GM23338 (cell line): Measurements from ENCODE around the gene GLOD5.

Experiments
- CREB1 ChIP-seq: fragments of 250-450 bp; sonication (Bioruptor Pico); IDR thresholded peaks from 2 replicates; pipeline ENCODE4 v1.5.0; 2020; ENCODE audit warnings: low read depth, mild to moderate bottlenecking, moderate library complexity
- ETS1 ChIP-seq: IDR thresholded peaks from 2 replicates; pipeline ENCODE4 v1.6.1; 2016; ENCODE audit warnings: antibody characterized with exemption
- EZH2 ChIP-seq: fragments of 200-600 bp; sonication (generic); IDR thresholded peaks from one replicate; pipeline ENCODE4 v1.8.0; 2017; ENCODE audit warnings: antibody characterized with exemption, mild to moderate bottlenecking, low read depth; ENCODE audit not compliant: unreplicated experiment
- EZH2phosphoT487 ChIP-seq: fragments of 200-600 bp; sonication (generic); IDR thresholded peaks from one replicate; pipeline ENCODE4 v1.8.1; 2018; ENCODE audit warnings: antibody characterized with exemption; ENCODE audit not compliant: unreplicated experiment
- JUNB ChIP-seq: IDR thresholded peaks from one replicate; pipeline ENCODE4 v1.6.1; 2016; ENCODE audit warnings: antibody characterized with exemption; ENCODE audit not compliant: unreplicated experiment
- POLR2AphosphoS5 ChIP-seq: IDR thresholded peaks from 2 replicates; pipeline ENCODE4 v1.6.1; 2016; ENCODE audit warnings: antibody characterized with exemption, low read depth
- REST ChIP-seq: IDR thresholded peaks from one replicate; pipeline ENCODE4 v1.6.1; 2018; ENCODE audit warnings: antibody characterized with exemption; ENCODE audit not compliant: unreplicated experiment
- STAT1 ChIP-seq: IDR thresholded peaks from one replicate; pipeline ENCODE4 v1.6.1; 2016; ENCODE audit warnings: antibody characterized with exemption; ENCODE audit not compliant: unreplicated experiment
- ZNF114 ChIP-seq: fragments of 250-450 bp; sonication (Bioruptor Pico); IDR thresholded peaks from 2 replicates; pipeline ENCODE4 v1.5.0; 2020; ENCODE audit warnings: mild to moderate bottlenecking, moderate library complexity
- ZNF331 ChIP-seq: fragments of 250-450 bp; sonication (Bioruptor Pico); IDR thresholded peaks from 2 replicates; pipeline ENCODE4 v1.5.0; 2020; ENCODE audit warnings: low read depth, mild to moderate bottlenecking, moderate library complexity
- ZNF462 ChIP-seq: fragments of 250-450 bp; sonication (Bioruptor Pico); IDR thresholded peaks from 2 replicates; pipeline ENCODE4 v1.5.0; 2020; ENCODE audit warnings: mild to moderate bottlenecking, moderate library complexity
- TF ChIP-seq, protein P1 (sequence below), 2 experiments: fragments of 200-600 bp in 1 of 2; sonication (generic) in 1 of 2; conservative IDR thresholded peaks; 2 replicates each; pipeline versions ENCODE4 v1.5.1 to v1.6.1; 2016 to 2017; ENCODE audit warnings: antibody characterized with exemption in 2 of 2, low read depth in 2 of 2, mild to moderate bottlenecking in 2 of 2, moderate library complexity in 1 of 2

GRCh38 chrX:48823053-48823452 lies 61.5 kb downstream of the GLOD5 start:
- TF ChIP-seq JUNB (no peak), POLR2AphosphoS5 (no peak), ETS1 (no peak), EZH2 (no peak), EZH2phosphoT487 (no peak), CREB1 (CRISPR knock-in tag) (no peak), REST (no peak), ZNF462 (CRISPR knock-in tag) (no peak), ZNF114 (CRISPR knock-in tag) (no peak), STAT1 (no peak), ZNF331 (CRISPR knock-in tag) (no peak)
- TF ChIP-seq, protein P1, sequence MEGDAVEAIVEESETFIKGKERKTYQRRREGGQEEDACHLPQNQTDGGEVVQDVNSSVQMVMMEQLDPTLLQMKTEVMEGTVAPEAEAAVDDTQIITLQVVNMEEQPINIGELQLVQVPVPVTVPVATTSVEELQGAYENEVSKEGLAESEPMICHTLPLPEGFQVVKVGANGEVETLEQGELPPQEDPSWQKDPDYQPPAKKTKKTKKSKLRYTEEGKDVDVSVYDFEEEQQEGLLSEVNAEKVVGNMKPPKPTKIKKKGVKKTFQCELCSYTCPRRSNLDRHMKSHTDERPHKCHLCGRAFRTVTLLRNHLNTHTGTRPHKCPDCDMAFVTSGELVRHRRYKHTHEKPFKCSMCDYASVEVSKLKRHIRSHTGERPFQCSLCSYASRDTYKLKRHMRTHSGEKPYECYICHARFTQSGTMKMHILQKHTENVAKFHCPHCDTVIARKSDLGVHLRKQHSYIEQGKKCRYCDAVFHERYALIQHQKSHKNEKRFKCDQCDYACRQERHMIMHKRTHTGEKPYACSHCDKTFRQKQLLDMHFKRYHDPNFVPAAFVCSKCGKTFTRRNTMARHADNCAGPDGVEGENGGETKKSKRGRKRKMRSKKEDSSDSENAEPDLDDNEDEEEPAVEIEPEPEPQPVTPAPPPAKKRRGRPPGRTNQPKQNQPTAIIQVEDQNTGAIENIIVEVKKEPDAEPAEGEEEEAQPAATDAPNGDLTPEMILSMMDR (conservative IDR thresholded peaks at IDR 0.05; ENCODE audit: low read depth in 2 of 2) = 0 out of 4 replicates have a peak, but pooled peaks of 1 of the 2 experiments have one; percentile 6
